G401 (cell line): Measurements from ENCODE around the gene PRSS53. TPM values are rescaled to one million over a fixed set of nuclear protein-coding genes. Genes with fewer than 3 reads are reported as not detected.
"Not testable (repeated sequence)": the region's sequence is repeated elsewhere in the genome, so short reads cannot be mapped to it uniquely, and the experiment has no call there.

ENCODE experiments used
- DNase-seq: peaks from one replicate; pipeline ENCODE4 v3.0.0-alpha.2; 2015; ENCODE audit warnings: low spot score
- in situ Hi-C: cut with HindIII; loops from 2 replicates; pipeline ENCODE4 v1.10.0; 2016; ENCODE audit warnings: low sequenced_read_pairs, mixed read lengths
- total RNA-seq: library from RNA; depleted of rRNA; stranded (reverse); fragments of >200 nt; shearing (Covaris generic); gene quantifications from 2 replicates; pipeline ENCODE4 v1.2.3, GENCODE V29; 2014

The PRSS53 gene
- total RNA-seq, 1 experiment from 2014 or later, result 0.44 TPM

DNA sequence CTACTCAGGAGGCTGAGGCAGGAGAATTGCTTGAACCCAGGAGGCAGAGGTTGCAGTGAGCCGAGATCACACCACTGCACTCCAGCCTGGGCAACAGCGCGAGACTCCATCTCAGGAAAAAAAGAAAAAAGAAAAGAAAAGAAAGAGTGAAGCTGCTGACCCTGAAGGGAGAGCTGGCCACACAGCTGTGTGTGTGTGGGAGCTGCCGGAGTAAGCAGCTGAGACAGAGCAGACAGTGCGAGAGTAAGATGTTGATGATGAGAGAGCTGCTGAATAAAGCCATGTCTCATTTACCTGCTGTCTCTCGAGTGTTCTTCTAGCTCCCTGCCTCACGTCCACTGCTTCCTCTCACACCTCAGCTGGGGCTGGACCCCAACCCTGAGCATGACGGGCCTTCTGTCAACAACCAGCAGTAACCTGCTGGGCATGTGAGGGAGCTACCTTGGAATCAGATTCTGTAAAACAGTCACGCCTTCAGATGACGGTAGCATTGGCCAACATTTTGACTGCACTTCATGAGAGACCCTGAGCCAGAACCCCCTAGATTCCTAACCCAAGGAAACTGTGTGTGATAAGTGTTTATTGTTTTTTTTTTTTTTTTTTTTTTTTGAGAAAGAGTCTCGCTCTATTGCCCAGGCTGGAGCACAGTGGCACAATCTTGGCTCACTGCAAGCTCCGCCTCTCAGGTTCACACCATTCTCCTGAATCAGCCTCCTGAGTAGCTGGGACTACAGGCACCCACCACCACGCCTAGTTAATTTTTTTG lies 12.3 kb upstream of the PRSS53 start:
- in situ Hi-C loops, DNase-seq: not testable (repeated sequence)

- in situ Hi-C loops, result no loop called here
- no peak for DNase-seq
Observed at GRCh38 chr16:31099860-31100638, 11.3 kb upstream of the PRSS53 start.

DNA sequence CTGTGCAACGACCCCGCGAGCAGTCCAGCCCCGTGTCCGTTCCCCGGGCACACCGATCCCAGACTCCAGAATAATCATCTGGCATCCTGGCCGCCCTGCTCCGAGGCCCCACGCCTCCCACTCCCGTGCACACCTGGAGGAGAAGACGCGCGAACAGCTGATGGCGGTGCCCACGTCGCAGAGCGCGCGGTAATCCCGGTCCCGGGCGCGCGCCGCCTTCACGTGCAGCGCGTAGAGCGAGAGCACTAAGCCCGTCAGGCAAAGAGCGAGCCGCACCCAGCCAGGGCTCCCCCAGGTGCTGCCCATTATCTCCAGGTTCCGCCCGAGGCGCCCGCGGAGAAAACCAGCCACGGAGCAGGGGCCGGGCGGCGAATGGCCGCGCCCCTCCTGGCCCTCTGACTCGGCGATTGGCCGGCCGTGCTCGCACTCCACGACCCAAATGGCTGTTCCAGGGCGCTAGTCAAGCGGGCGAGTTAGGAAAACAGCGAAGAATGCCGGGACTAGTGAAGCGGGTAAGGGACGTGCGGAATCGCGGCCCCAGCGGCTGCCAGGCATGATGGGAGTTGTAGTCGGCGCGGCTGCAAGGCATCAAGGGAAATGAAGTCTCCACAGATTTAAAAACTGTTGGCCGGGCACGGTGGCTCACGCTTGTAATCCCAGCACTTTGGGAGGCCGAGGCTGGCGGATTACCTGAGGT lies 5.8 kb upstream of the PRSS53 start, which contains the start of gene VKORC1:
TSS of gene VKORC1 (minus strand) at position 374 of the 697 bp plus-strand sequence. CDS start at position 306, 68 bp downstream.
- DNase-seq, result peak; percentile 98
- in situ Hi-C loops, result no loop called here

GRCh38 chr16:31094088-31094423 lies 5.3 kb upstream of the PRSS53 start:
- DNase-seq, result peak; percentile 46
- in situ Hi-C loops, result no loop called here

DNA sequence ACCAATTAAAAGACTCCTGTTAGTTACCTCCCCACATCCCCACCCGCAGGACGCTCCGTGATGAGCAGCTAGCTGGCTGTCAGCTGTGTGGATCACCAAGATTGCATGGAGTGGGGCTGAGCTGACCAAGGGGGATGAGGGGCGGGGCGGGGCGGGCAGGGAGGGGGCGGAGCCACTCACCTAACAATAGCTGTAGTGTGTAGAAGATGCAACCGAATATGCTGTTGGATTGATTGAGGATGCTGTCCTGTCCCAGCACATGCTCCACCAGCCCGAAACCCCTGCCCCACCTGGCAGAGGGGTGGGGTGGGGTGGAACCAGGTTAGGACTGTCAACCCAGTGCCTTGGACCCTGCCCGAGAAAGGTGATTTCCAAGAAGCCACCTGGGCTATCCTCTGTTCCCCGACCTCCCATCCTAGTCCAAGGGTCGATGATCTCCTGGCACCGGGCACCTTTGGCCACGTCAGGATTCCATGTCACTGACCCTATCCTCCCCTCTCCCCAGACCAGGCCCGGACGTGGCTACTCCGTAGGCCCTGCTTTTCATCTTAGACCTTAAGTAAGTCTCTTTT lies 4.5 kb upstream of the PRSS53 start:
- DNase-seq, result peak; percentile 33
- in situ Hi-C loops, result no loop called here

- in situ Hi-C loops, result no loop called here
Observed at GRCh38 chr16:31092330-31092729, 3.6 kb upstream of the PRSS53 start.

DNA sequence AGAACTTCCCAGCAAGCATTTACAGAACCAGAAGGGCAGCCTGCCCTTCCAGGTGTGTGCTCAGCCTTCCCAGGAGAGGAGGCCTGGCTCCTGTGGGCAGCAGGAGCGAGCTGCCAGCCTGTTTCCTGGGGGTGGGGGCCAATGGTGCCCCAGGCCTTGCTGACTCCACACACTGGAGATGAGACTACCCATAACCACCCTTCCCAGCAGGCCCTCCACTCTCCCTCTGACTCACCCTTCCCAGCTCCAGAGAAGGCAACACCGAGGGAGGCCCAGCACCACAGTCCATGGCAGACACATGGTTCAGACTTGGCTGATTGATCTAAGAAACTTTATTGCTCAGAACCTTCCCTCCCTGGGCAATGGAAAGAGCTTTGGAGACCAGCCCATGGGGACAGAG lies 1.8 kb upstream of the PRSS53 start:
- DNase-seq, result no peak
- in situ Hi-C loops, result no loop called here

More at GRCh38 chr16:31092330-31092729, 3.6 kb upstream of the PRSS53 start:
- DNase-seq, result no peak

DNA sequence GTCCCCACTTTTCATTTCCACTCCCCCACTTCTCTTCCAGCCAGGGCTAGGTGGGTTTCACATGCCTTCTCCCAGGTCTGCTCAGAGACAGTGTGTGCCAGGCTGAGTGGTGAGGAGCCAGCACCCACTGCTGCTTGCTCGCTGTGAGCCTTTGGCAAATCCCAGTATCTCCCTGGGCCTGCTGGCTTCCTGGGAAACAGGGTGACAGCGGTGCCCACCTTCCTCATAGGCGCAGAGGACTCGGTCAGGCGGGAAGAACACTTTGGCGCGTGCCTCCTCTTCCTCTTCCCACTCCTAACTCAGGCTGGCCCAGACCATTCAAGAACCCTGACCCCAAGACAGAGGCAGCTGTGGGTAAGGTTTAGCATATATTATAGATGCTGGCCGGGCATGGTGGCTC lies 456 bp upstream of the PRSS53 start:
- no peak for DNase-seq
- in situ Hi-C loops, result no loop called here

GRCh38 chr16:31087971-31088370 lies 772 bp downstream of the PRSS53 start:
- no peak for DNase-seq
- in situ Hi-C loops, result no loop called here

- in situ Hi-C loops, result no loop called here
- DNase-seq, result no peak
Observed at GRCh38 chr16:31087481-31087880, 1.3 kb downstream of the PRSS53 start.

GRCh38 chr16:31086629-31086906 lies 2.2 kb downstream of the PRSS53 start:
- no peak for DNase-seq
- in situ Hi-C loops, result no loop called here

DNA sequence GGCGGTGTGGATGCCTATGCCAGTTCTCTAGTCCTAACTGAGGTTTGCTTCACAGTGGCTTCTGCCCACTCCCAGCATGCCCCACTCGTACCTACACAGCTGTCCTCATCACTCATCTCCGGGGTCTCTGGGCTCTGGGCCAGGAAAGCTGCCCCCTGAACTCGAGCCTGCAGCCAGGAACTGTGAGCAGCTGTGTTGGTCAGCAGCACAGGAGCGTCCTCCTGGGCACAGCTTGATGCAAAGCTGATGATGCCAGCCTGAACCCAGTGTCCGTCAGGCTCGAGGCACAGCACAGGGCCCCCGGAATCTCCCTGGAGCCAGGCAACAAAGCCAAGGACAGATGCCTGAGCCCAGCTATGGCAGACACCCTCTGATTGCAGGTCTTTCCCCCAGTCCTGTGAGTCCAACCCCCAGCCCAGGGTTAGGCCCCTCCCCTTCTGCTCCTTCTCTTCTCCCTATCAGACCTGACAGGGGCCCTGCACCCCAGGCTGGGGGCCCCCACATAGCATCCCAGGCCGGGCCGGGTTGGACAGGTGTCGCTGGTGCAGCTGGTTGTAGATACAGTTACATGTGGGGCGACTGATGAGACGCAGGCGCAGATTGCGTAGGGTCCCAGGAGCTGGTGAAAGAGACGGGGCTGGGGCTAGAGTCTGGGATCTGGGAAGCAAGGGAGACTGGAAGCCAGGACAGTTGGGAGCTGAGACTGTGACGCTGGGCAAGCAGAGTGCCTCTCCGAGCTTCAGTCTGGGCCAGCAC lies 2.7 kb downstream of the PRSS53 start:
- DNase-seq, result no peak
- in situ Hi-C loops, result no loop called here

- in situ Hi-C loops, result no loop called here
- no peak for DNase-seq
Observed at GRCh38 chr16:31085411-31085810, 3.3 kb downstream of the PRSS53 start.

GRCh38 chr16:31084584-31085302 lies 4.0 kb downstream of the PRSS53 start:
- in situ Hi-C loops, result no loop called here
- no peak for DNase-seq

GRCh38 chr16:31083981-31084380 lies 4.8 kb downstream of the PRSS53 start:
- no peak for DNase-seq
- in situ Hi-C loops, result no loop called here

DNA sequence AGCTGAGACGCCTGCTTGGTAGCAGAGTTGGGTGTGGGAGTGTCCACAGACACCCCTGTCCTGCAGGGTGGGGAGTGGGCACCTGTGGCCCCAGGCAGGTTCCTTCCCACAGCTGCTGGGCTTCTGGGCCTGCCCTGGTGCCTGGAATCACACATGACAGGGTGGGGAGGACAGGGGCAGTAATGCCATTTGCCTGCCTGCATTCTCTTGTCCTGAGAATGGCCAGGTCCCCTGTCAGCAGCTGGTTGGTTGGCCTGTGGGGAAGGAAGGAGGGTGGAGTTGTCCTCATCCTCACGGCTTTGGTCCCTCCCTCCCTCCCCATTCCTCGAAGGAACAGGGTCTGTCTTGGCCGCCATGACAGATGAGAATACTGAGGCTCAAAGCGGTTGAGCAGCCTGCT lies 5.2 kb downstream of the PRSS53 start:
- in situ Hi-C loops, result no loop called here
- no peak for DNase-seq

GRCh38 chr16:31083081-31083480 lies 5.7 kb downstream of the PRSS53 start:
- DNase-seq, result no peak
- in situ Hi-C loops, result no loop called here

GRCh38 chr16:31082368-31083045 lies 6.2 kb downstream of the PRSS53 start:
- DNase-seq, result no peak
- in situ Hi-C loops, result no loop called here
